PC-9 (cell line): ENCODE measurements around the gene COL6A1.

Source experiments
- CTCF ChIP-seq: fragments of 200-600 bp; sonication (generic); conservative IDR thresholded peaks from 2 replicates; pipeline ENCODE4 v1.6.1; 2017; ENCODE audit warnings: mixed run types, antibody characterized with exemption, mild to moderate bottlenecking, moderate library complexity
- EZH2 ChIP-seq: fragments of 200-600 bp; sonication (generic); IDR thresholded peaks from 2 replicates; pipeline ENCODE4 v1.8.0; 2017; ENCODE audit warnings: antibody characterized with exemption, low read depth

- TF ChIP-seq CTCF: no peak
- TF ChIP-seq EZH2: no peak
These were observed 4.1 kb downstream of the COL6A1 start for GRCh38 chr21:45985471-45986315.
